NCI-H82 treated with DMSO at 0.1 percent for 48 hours (cell line): ENCODE data around the gene KCNH2.
A peak's percentile ranks its signal among the peaks of the same experiment; 100 is the strongest.

Source experiments
- DNase-seq: peaks from one replicate; lab custom pipeline; 2025; ENCODE audit not compliant: unreplicated experiment; lab: John Stamatoyannopoulos, UW

The KCNH2 gene

DNA sequence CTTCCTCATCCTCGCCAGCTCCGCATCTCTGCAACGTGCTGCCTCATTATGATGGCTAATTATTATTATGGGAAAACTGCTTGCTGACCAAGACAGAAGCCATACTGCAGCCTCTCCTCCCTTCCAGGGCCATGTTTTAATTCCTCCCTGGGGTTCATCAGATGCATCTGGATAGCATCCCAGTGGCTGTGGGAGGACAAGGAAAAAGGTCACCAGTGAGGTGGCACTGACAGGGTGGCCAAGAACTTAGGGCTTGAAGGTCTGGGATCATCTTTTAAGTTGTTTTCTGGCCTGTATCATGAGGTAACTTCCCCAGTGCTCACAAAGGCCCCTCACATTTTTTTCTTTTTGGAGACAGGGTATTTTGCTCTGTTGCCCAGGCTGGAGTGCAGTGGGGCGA is 39.6 kb downstream of the KCNH2 start:
- DNase-seq, result no peak

DNA sequence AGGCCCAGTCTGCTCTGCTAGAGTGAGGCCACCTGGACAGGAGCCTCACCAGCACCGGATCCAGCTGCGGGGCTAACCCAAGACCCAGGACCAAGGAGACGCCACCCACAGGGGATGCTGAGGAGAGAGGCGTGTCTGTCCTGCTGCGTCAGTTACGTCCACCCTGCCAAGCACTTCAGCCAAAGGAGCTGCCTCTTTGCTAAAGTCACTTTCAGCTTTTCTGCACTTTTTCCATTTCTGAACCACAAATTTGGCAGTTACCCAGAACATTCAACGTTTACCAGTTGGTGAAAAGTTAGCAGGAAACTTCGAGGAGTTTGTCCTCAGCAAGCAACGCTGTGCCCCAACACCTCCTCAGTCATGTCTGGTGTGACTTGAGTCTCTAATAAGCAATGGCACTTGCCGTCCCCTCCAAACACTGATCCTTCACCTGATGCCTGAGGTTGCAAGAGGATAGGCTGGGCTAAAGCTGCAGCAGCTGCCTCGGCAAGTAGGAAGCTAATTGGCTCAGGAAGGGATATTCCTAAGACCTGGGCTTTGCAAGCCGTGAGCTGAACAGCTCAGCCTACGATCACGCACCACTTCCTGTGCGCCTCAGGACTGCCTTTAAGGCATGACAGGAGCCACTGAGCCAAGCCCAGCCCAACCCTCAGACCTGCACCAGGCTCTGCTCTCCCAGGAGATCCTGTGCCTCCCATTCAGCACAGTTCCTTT is 40.1 kb downstream of the KCNH2 start:
- DNase-seq, result peak; percentile 97

DNA sequence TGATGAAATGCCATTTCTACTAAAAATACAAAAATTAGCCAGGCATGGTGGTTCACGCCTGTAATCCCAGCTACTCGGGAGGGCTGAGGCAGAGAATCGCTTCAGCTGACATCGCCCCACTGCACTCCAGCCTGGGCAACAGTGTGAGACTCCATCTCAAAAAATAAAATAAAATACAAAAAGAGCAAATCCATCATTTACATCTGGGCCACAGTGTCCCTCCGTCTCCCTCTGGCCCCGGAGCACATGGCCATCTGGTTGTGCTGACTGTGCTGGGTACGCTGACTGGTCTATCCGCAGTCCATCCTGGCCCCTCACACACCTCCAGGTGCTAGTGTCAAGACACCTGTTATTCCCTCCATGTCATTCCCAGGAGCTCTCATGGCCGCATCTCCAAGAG is 42.1 kb downstream of the KCNH2 start:
- DNase-seq, result no peak

DNA sequence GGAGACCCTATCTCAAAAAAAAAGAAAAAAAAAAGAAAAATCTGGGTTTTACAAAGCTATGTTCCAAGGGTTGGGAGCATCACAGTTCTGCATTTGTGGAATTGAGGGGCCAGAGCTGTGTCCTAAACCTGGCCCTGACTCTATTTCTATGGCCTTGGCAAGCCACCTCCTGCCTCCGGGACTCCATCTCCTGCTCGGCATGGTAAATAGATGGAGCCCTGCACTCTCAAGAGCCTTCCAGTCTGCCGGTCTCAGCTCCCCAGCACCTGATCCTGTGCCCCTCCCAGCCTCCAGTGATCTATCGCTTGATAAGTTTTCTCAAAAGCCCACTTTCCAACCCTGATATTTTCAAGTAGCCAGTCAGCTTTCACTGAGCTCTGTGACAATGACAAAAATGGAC is 43.0 kb downstream of the KCNH2 start:
- DNase-seq, result no peak

DNA sequence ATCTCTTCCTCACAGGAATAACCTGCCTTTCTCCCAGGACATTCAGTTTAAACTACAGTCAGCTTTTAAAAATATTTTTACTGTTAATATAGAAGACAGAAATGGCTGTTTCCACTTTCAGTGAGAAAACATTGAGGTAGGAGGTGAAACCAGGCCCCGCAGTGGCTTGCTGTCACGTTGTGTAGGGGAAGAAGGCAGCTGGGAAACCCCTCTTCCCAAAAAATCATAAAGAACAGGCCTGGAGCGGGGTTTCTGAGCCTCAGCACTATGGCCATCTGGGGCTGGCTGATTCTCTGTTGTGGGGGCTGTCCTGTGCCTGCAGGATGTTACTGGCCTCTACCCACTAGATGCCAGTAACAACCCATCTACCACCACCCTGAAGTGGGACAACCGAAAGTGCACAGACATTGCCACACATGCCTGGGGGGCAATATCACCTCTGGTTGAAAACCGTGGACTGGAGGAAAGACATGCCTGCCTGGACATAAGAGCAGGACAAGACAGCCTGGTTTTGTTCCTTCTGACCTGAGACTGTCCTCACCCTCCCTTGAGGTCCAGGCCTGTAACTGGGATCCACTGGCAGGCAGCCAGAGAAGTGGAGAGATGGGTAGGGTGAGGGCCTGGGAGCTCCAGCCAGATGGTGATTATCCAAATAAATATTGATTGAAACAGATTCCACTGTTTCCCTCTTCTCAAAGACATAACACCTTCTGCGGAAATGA is 43.9 kb downstream of the KCNH2 start:
- DNase-seq, result peak; percentile 46

DNA sequence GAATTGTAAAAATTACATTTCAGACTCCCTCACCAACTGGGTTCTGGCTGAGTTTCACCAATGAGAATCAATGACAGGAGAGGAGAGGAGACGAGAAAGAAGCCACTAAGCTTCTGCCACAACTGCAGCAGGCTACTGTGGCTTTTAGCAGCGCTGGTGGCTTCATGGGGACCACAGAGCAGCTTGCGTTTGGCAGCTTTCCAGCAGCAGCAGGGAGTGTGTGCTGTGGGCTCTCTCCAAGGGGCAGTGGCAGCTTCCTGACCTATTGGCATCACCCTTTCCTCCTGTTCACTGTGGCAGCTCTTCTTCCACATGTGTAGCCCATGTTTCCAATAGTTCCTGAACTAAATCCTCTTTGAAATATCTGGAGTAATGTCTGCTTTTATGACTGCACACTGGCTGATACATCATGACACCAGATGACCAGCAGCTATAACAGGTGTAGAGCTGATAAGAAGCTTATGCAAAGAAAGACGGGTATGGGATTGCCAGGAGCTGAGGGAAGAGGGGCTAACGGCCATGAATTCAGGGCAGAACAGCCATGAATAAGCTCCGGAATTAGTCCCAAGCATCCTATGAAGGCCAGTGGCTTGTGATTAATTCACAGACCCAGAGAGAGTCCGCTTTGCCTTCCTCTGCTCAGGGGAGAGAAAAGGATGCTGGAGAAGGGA is 46.8 kb downstream of the KCNH2 start:
- peak; percentile 96 for DNase-seq

DNA sequence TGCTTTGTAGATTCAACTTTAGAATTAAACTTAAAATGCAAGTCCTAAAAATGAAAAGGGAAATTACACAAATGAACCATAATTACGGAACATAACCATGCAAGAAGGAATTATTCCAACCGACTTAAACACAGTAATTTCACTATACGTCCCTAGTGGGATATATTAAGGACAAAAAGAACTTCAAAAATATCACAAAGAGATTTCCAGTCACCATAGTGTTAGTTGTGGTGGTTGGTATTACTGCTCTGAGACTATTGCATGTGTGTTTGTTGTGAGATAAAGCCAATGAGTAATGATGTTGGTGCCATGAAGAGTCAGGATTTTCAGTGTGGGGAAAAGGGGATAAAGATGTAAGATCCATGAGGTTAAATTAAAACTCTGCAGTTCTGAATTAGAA is 49.6 kb downstream of the KCNH2 start:
- no peak for DNase-seq

DNA sequence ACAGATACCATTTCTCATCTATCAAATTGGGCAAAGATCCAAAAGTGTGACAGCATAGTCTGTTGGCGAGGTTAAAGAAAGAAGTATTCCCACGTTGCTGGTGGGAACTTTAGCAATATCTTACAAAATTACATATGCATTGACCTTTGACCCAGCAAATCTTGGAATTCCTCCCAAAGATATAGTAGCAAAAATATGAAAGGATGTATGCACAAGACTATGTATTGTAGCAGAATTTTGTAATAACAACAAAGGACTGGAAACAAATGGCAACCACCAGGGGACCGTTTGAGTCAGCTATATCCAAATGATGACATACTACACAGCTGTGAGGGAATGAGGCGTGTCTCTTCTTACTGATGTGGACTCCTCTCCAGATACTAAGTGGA is 50.2 kb downstream of the KCNH2 start:
- DNase-seq, result no peak

DNA sequence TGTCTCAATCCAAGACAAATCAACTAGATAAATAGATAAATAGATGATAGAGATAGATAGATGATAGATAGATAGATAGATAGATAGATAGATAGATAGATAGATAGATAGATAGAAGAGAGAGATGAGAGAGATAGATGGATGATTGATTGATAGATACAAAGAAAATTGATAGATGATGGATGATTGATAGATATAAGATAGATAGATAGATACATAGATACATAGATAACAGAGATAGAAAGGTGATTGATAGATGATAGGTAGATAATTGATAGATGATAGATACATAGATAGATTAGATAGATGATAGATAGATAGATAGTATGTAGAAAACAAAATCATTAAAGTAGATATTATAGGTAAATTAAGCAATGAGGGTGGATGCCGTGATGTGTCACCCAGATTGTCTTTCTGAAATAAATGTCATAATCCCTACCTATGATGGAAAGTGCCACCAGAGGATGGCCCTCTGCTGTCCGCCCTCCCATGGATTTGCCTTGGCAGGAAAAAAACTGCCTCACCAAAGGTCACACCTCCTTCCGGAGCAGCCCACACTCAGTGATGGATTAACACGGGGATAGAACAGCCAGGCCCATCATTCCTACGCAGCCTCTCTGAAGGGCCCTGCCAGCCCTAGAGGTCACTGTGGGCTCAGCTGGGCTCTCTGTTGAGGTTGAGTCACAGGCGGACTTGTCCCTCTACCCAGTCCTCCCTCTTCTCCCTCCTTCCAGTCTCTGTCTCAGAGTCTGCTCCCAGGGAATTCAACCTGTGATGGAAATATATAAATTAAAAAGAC is 50.8 kb downstream of the KCNH2 start:
- no peak for DNase-seq

DNA sequence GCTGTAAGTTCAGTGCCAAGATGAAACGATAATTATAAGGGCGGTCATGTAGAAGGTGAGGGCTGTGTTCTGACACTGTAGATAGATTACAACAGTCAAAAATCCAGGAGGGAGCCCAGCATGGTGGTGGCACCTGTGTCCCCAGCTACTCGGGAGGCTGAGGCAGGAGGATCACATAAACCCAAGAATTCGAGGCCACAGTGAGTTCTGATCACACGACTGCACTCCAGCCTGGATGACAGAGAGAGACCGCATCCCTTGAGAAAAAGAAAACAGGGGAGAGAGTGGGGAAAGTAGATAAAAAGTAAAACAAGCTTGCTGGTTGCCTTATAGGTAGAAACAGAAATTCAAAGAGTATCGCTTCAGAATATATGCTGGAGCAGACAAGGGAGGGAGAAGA is 52.1 kb downstream of the KCNH2 start:
- no peak for DNase-seq

DNA sequence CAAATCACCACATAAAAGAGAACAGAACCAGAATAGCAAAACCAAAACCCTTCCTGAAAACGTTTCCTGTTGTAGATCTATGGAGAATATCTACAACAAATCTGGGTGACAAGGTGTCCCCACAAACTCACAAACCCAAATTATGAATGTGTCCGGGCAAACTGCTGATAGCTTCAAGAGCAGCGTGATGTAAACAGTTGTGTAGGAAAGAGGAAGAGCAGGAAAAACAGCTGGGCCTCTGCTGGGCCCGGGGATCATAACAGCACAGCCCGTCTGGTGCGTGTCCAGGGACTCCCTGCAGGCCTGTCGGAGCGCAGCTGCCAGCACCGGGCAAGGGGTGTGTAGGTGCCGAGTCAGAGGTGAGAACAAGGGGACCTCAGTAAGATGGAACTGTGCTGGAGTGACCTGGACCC is 53.7 kb downstream of the KCNH2 start:
- DNase-seq, result no peak

DNA sequence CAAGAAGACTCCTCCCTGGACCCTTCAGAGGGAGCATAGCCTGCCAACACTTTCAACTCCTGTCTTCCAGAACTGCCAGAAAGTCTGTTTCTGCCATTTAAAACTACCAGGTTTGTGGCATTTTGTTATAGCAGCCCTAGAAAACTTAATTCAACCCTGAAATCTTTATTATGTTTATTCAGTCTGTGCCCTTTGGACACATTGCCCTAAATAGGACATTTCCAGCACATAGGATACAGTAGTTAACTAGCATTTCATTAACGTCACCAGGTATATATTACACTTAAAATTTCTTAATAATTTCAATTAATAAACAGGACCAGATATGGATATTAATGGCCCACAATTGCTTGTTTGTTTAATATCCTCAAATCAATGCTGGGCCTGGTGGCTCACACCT is 54.3 kb downstream of the KCNH2 start:
- DNase-seq, result no peak

DNA sequence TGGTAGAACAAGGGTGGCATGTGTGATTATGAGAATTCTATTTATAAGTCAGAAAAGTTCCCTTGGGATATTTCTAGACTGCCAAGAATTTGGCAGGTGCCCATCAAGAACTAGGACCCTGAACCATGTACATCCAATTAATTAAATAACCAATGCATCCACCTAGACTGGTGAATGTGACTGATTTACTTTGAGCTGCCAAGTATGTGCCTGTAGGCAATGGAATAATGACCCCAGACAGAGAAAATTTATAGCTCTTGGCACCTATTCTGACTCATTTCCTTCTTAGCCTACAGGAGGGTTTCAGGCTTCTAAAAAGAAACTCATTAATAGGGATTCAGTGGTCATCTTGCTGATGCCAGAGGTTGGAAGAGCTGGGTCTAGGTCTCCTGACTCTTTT is 54.9 kb downstream of the KCNH2 start:
- DNase-seq, result no peak

DNA sequence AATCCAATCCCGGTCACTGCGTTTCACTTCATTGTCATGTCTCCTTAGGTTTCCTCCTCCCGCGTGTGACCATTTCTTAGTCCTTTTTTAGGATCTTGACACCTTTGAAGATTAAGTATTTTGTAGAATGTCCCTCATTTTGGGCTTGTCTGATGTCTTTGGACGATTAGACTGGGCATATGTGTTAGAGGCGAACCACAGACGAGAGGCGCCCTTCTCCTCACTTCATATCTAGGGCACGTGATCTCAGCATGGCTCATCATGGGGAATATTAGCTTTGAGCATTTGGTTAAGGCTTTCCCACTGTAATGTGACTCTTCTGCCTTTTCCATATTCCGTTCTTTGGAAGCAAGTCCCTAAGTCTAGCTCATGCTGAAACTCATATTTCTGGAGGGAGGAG is 59.0 kb downstream of the KCNH2 start:
- DNase-seq, result no peak

DNA sequence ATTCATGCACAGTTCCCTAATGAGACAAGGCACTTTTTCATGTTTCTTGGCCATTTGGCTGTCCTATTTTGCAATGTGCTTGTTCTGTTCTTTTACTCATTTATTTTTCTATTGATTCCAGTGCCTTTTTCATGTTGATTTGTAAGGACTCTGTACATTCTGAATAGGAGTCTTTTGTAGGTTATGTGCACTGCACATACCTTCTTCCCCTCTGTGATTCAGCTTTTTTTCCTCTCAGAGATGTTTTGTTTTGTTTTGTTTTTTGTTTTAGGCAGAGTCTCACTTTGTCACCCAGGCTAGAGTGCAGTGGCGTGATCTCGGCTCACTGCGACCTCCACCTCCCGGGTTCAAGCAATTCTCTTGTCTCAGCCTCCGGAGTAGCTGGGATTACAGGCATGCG is 59.7 kb downstream of the KCNH2 start:
- no peak for DNase-seq

DNA sequence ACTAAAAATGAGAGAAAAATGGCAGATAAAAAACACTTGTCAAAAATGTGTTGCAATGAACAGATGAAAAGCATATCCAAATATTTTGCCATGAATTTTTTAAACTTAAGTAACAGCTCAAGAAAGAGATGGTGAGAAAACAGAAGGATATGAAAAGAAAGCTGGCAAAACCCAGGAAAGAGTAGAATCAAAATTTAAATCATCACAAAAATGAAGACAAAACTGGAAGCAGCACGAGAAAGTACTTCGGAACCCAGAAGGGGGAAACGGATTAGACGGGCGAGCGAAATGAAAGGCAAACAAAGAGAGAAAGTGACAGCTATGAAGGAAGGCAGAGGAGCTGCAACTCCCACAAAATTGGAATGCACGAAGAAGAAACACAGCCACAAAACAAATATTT is 60.2 kb downstream of the KCNH2 start:
- no peak for DNase-seq

DNA sequence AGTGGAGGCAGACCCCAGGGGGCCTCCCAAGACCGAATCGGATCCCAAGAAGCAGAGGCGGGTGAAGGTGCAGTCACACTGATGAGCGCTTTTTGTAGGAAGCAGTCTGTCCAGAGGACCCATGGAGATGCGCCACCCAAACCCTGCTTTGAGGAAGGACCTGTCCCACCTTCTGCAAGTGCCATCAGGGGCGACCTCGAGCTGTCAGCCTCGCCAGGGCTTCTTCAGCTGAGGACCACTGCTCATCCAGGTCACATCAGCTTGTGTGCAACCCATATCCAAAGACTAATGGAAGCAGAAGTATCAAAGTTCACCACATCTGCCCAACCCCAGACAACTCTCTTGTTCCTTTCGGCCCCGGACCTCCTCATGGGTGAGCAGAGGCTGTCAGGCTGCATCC is 61.5 kb downstream of the KCNH2 start:
- no peak for DNase-seq

DNA sequence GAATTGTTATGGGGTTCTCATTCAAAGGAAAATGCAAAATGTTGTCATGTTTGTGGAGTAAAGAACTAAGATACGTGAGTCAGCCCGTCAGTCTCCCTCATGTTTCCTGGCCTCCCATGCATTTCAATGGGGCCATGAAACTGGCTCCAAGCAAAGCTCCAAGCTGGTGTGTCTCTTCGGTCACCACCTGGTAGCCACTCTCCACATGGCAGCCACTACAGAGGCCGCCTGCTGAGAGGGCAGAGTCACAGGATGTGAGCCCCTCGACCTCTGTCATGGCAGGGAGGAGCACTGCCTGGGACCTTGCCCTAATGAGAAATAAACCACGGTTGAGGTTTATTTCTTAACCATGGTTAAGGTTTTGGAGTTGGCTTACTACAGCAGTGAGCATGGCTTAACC is 63.2 kb downstream of the KCNH2 start:
- no peak for DNase-seq

DNA sequence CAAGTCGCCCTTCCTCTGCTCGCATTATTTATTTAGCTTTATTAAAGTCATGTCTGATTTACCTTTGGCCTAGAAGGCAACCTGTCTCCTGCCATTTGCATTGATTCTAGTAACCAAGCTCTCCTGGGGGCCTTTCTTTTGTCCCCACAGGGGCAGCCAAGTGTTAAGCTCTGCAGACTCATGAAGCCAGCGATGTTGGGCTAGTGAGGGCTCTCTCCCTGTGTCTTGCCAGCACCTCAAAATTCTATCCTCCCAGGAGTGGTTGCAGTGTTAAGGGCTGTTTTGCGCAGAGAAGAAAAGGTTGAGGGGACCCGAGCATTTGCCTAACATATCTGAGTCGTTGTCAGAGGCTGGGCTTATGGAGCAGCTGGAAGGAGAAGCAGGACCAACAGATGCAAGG is 63.9 kb downstream of the KCNH2 start:
- DNase-seq, result no peak

DNA sequence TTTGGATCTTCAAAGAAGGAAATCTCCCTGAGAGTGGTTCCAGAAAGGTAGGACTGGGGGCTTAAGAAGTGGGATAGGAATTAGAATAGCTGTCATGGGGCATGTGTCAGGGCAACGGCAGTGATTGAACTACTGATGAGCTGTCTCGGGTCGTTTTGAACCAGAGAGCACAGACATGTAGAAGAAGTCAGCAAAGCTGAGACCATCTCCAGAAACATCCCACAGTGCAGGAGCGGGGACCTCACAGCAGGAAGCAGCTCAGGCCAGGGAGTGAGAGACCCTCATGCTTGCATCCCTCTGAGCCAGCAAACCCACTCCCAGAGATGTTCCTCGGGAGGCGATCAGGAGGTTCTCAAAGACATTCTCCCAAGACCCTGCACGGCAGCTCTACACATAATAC is 65.7 kb downstream of the KCNH2 start:
- DNase-seq, result no peak

DNA sequence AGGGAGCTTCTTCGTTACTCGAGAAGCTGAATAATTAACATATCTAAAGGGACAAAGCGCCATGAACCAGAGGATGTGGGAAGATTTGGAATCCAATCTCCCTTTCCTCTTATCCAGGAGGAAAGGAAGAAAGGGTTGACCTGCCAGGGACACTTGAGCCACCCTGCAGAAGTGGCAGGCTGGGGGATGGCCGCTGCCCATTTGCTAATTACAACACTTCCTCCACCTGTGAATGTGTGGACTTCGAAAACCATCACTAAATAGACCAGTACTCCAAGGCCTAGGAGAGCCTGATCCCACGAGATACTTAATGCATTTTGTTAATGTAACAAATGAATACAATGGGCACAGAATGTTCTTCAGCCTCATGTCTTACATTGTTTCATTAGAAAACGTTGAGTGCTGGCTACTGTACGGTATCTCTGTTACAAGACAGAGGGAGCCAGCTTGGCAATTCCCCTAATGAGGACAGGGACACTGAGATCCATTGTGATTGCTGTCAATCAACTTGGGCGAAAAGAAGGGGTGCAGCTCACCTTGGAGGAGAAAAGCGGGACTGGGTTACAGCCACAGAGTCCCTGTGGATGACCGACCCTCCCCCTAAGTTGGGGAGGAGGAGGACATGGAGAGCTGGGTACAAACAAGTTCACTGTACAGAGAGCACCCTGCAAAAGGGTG is 66.4 kb downstream of the KCNH2 start:
- DNase-seq, result no peak
